HEK293 (cell line): ENCODE measurements around the gene DMRTA2.

ENCODE experiments used
- CTCF ChIA-PET: fragments of 350-600 bp; formaldehyde crosslinking; extraction: SDS; loops from one replicate; lab custom pipeline; 2021; ENCODE audit warnings: antibody characterized with exemption; lab: Yijun Ruan, JAX
- POLR2A ChIA-PET: fragments of 300-600 bp; formaldehyde crosslinking; extraction: SDS; loops from one replicate; lab custom pipeline; 2020; ENCODE audit warnings: antibody characterized with exemption, inconsistent platforms; lab: Yijun Ruan, JAX
- H3K27ac ChIP-seq: fragments of 200-500 bp; sonication (Bioruptor generic); 2 replicates; pipeline ENCODE4 v1.5.1; 2014; ENCODE audit warnings: low read depth, low read length, control low read depth, inconsistent platforms; ENCODE audit errors: extremely low read depth
- H3K36me3 ChIP-seq, 2 experiments: fragments of 200-500 bp in 1 of 2; sonication (Bioruptor generic) in 1 of 2; 1 replicate in 1 of 2; 2 replicates in 1 of 2; pipeline ENCODE4 v1.5.1; 2014 to 2017; ENCODE audit warnings: inconsistent platforms in 2 of 2, low read length in 2 of 2; ENCODE audit not compliant: control insufficient read depth in 2 of 2, insufficient read depth in 1 of 2
- H3K4me1 ChIP-seq: fragments of 200-500 bp; sonication (Bioruptor generic); 2 replicates; pipeline ENCODE4 v1.5.1; 2014; ENCODE audit warnings: mild to moderate bottlenecking, low read length, inconsistent platforms; ENCODE audit not compliant: control insufficient read depth, insufficient read depth
- H3K4me3 ChIP-seq: 2 replicates; pipeline ENCODE4 v1.5.1; 2011; ENCODE audit warnings: low read depth, mild to moderate bottlenecking, control low read depth, low read length, moderate library complexity
- H3K9me3 ChIP-seq: fragments of 200-500 bp; sonication (Bioruptor generic); 2 replicates; pipeline ENCODE4 v1.5.1; 2014; ENCODE audit warnings: low read depth, low read length, inconsistent platforms; ENCODE audit not compliant: control insufficient read depth, insufficient read depth
- BCL11B ChIP-seq: fragments of 450-650 bp; formaldehyde crosslinking; IDR thresholded peaks from 2 replicates; pipeline ENCODE4 v1.5.1; 2016; ENCODE audit warnings: low read depth, missing biosample characterization, missing genetic modification characterization
- GFI1B ChIP-seq: fragments of 450-650 bp; formaldehyde crosslinking; IDR thresholded peaks from 2 replicates; pipeline ENCODE4 v1.5.1; 2016; ENCODE audit warnings: missing biosample characterization, missing genetic modification characterization
- GLI4 ChIP-seq: fragments of 450-650 bp; formaldehyde crosslinking; IDR thresholded peaks from 2 replicates; pipeline ENCODE4 v1.5.1; 2016; ENCODE audit warnings: missing biosample characterization, missing genetic modification characterization
- HOXC10 ChIP-seq: sonication (generic); formaldehyde crosslinking; IDR thresholded peaks from 2 replicates; pipeline ENCODE4 v1.8.1; 2023; ENCODE audit warnings: mild to moderate bottlenecking, missing genetic modification reagents
- KLF8 ChIP-seq: fragments of 450-650 bp; formaldehyde crosslinking; IDR thresholded peaks from 2 replicates; pipeline ENCODE4 v1.5.1; 2016; ENCODE audit warnings: missing biosample characterization, missing genetic modification characterization
- MEIS1 ChIP-seq: sonication (generic); formaldehyde crosslinking; IDR thresholded peaks from 2 replicates; pipeline ENCODE4 v1.8.1; 2022; ENCODE audit warnings: missing genetic modification reagents, mild to moderate bottlenecking, borderline replicate concordance
- MYNN ChIP-seq: fragments of 450-650 bp; formaldehyde crosslinking; IDR thresholded peaks from 2 replicates; pipeline ENCODE4 v1.5.1; 2016; ENCODE audit warnings: missing biosample characterization, missing genetic modification characterization, borderline replicate concordance
- OSR2 ChIP-seq: fragments of 450-650 bp; formaldehyde crosslinking; IDR thresholded peaks from 2 replicates; pipeline ENCODE4 v1.5.1; 2016; ENCODE audit warnings: missing biosample characterization, missing genetic modification characterization
- SCRT1 ChIP-seq: fragments of 450-650 bp; formaldehyde crosslinking; IDR thresholded peaks from 2 replicates; pipeline ENCODE4 v1.5.1; 2016; ENCODE audit warnings: missing biosample characterization, missing genetic modification characterization, borderline replicate concordance
- SP3 ChIP-seq: fragments of 450-650 bp; formaldehyde crosslinking; IDR thresholded peaks from 2 replicates; pipeline ENCODE4 v1.5.1; 2016; ENCODE audit warnings: missing biosample characterization, missing genetic modification characterization
- ZBTB17 ChIP-seq: fragments of 450-650 bp; formaldehyde crosslinking; IDR thresholded peaks from 2 replicates; pipeline ENCODE4 v1.5.1; 2016; ENCODE audit warnings: missing biosample characterization, missing genetic modification characterization
- ZBTB49 ChIP-seq: fragments of 450-650 bp; formaldehyde crosslinking; IDR thresholded peaks from 2 replicates; pipeline ENCODE4 v1.5.1; 2016; ENCODE audit warnings: missing biosample characterization, missing genetic modification characterization, low read depth
- ZFP3 ChIP-seq: fragments of 450-650 bp; formaldehyde crosslinking; IDR thresholded peaks from 2 replicates; pipeline ENCODE4 v1.5.1; 2016; ENCODE audit warnings: low read depth, missing biosample characterization, missing genetic modification characterization
- ZFP41 ChIP-seq: fragments of 450-650 bp; formaldehyde crosslinking; IDR thresholded peaks from 2 replicates; pipeline ENCODE4 v1.5.1; 2016; ENCODE audit warnings: missing biosample characterization, missing genetic modification characterization, borderline replicate concordance
- ZFP69B ChIP-seq: fragments of 450-650 bp; formaldehyde crosslinking; IDR thresholded peaks from 2 replicates; pipeline ENCODE4 v1.5.1; 2016; ENCODE audit warnings: missing biosample characterization, missing genetic modification characterization
- ZNF10 ChIP-seq: fragments of 450-650 bp; formaldehyde crosslinking; IDR thresholded peaks from 2 replicates; pipeline ENCODE4 v1.5.1; 2017; ENCODE audit warnings: missing biosample characterization, missing genetic modification characterization
- ZNF26 ChIP-seq: fragments of 450-650 bp; formaldehyde crosslinking; IDR thresholded peaks from 2 replicates; pipeline ENCODE4 v1.5.1; 2016; ENCODE audit warnings: missing biosample characterization, missing genetic modification characterization
- ZNF354C ChIP-seq: fragments of 450-650 bp; formaldehyde crosslinking; IDR thresholded peaks from 2 replicates; pipeline ENCODE4 v1.5.1; 2016; ENCODE audit warnings: missing biosample characterization, missing genetic modification characterization, low read depth, borderline replicate concordance
- ZNF510 ChIP-seq: fragments of 450-650 bp; formaldehyde crosslinking; IDR thresholded peaks from 2 replicates; pipeline ENCODE4 v1.5.1; 2018; ENCODE audit warnings: mild to moderate bottlenecking, missing genetic modification characterization, missing biosample characterization; ENCODE audit not compliant: insufficient replicate concordance
- ZNF561 ChIP-seq: fragments of 450-650 bp; IDR thresholded peaks from 2 replicates; pipeline ENCODE4 v1.5.1; 2018; ENCODE audit warnings: missing biosample characterization, missing genetic modification characterization, borderline replicate concordance
- ZNF585B ChIP-seq: fragments of 450-650 bp; formaldehyde crosslinking; IDR thresholded peaks from 2 replicates; pipeline ENCODE4 v1.5.1; 2016; ENCODE audit warnings: missing biosample characterization, missing genetic modification characterization
- ZNF677 ChIP-seq: fragments of 450-650 bp; IDR thresholded peaks from 2 replicates; pipeline ENCODE4 v1.5.0; 2018; ENCODE audit warnings: missing biosample characterization, mild to moderate bottlenecking, missing genetic modification characterization, moderate library complexity
- ZNF747 ChIP-seq: fragments of 450-650 bp; formaldehyde crosslinking; IDR thresholded peaks from 2 replicates; pipeline ENCODE4 v1.5.1; 2016; ENCODE audit warnings: missing biosample characterization, missing genetic modification characterization
- ZNF785 ChIP-seq: fragments of 450-650 bp; formaldehyde crosslinking; IDR thresholded peaks from 2 replicates; pipeline ENCODE4 v1.5.1; 2016; ENCODE audit warnings: missing biosample characterization, missing genetic modification characterization
- ZNF791 ChIP-seq: fragments of 450-650 bp; formaldehyde crosslinking; IDR thresholded peaks from 2 replicates; pipeline ENCODE4 v1.5.1; 2016; ENCODE audit warnings: missing biosample characterization, missing genetic modification characterization
- ZNF830 ChIP-seq: fragments of 450-650 bp; IDR thresholded peaks from 2 replicates; pipeline ENCODE4 v1.5.0; 2018; ENCODE audit warnings: missing biosample characterization, missing genetic modification characterization, low read depth, mild to moderate bottlenecking, moderate library complexity
- ZXDB ChIP-seq: fragments of 450-650 bp; formaldehyde crosslinking; IDR thresholded peaks from 2 replicates; pipeline ENCODE4 v1.5.1; 2016; ENCODE audit warnings: missing biosample characterization, missing genetic modification characterization
- TF ChIP-seq, protein P1 (sequence below): fragments of 450-650 bp; formaldehyde crosslinking; IDR thresholded peaks from 2 replicates; pipeline ENCODE4 v1.5.1; 2016; ENCODE audit warnings: missing biosample characterization, missing genetic modification characterization
- TF ChIP-seq, protein P2 (sequence below): fragments of 450-650 bp; formaldehyde crosslinking; IDR thresholded peaks from 2 replicates; pipeline ENCODE4 v1.5.1; 2017; ENCODE audit warnings: missing biosample characterization, missing genetic modification characterization

The DMRTA2 gene

GRCh38 chr1:50420689-50421365, 2.4 kb downstream of the DMRTA2 start:
- Histone ChIP-seq H3K9me3 (no peaks in the 10 kb centered on the region), H3K4me3 (no peak overlapping the region)

GRCh38 chr1:50419907-50420677, 3.2 kb downstream of the DMRTA2 start:
- H3K9me3 ChIP-seq = no peaks in the 10 kb centered on the region
- H3K4me3 ChIP-seq = no peak overlapping the region
- TF ChIP-seq MYNN (tag by site-specific recombination) (no peak), SP3 (tag by site-specific recombination) (no peak), ZNF561 (no peak), GLI4 (tag by site-specific recombination) (no peak), OSR2 (tag by site-specific recombination) (no peak), ZNF26 (tag by site-specific recombination) (no peak), ZXDB (tag by site-specific recombination) (no peak), ZBTB17 (no peak), ZFP41 (tag by site-specific recombination) (no peak), MEIS1 (CRISPR knock-in tag) (no peak), GFI1B (no peak)
- TF ChIP-seq, protein P1, sequence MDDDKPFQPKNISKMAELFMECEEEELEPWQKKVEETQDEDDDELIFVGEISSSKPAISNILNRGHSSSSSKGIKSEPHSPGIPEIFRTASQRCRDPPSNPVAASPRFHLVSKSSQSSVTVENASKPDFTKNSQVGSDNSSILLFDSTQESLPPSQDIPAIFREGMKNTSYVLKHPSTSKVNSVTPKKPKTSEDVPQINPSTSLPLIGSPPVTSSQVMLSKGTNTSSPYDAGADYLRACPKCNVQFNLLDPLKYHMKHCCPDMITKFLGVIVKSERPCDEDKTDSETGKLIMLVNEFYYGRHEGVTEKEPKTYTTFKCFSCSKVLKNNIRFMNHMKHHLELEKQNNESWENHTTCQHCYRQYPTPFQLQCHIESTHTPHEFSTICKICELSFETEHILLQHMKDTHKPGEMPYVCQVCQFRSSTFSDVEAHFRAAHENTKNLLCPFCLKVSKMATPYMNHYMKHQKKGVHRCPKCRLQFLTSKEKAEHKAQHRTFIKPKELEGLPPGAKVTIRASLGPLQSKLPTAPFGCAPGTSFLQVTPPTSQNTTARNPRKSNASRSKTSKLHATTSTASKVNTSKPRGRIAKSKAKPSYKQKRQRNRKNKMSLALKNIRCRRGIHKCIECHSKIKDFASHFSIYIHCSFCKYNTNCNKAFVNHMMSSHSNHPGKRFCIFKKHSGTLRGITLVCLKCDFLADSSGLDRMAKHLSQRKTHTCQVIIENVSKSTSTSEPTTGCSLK (tag by site-specific recombination) = no peak
- ChIA-PET POLR2A (no interaction called here), CTCF (no interaction called here)
- H3K4me1 ChIP-seq = no peaks in the 10 kb centered on the region
- peaks cover 0 to 35% of the 10 kb centered on the region in 2 experiments; a peak in 1 of 3 replicates for H3K36me3 ChIP-seq
- H3K27ac ChIP-seq = no peak overlapping the region

More at GRCh38 chr1:50420689-50421365, 2.4 kb downstream of the DMRTA2 start:
- H3K27ac ChIP-seq = no peak overlapping the region
- TF ChIP-seq ZNF585B (tag by site-specific recombination) = no peak
- no peak for TF ChIP-seq ZNF510
- TF ChIP-seq SCRT1 = no peak
- TF ChIP-seq, protein P2, sequence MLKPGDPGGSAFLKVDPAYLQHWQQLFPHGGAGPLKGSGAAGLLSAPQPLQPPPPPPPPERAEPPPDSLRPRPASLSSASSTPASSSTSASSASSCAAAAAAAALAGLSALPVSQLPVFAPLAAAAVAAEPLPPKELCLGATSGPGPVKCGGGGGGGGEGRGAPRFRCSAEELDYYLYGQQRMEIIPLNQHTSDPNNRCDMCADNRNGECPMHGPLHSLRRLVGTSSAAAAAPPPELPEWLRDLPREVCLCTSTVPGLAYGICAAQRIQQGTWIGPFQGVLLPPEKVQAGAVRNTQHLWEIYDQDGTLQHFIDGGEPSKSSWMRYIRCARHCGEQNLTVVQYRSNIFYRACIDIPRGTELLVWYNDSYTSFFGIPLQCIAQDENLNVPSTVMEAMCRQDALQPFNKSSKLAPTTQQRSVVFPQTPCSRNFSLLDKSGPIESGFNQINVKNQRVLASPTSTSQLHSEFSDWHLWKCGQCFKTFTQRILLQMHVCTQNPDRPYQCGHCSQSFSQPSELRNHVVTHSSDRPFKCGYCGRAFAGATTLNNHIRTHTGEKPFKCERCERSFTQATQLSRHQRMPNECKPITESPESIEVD (tag by site-specific recombination) = no peak
- no peak for TF ChIP-seq ZFP69B (tag by site-specific recombination)
- no peak for TF ChIP-seq ZNF10 (tag by site-specific recombination)
- TF ChIP-seq ZNF354C (tag by site-specific recombination) = no peak
- TF ChIP-seq ZNF830 (tag by site-specific recombination) = no peak
- TF ChIP-seq ZNF785 = no peak
- no peak for TF ChIP-seq KLF8 (tag by site-specific recombination)
- no peak for TF ChIP-seq ZBTB49 (tag by site-specific recombination)
- no peak for TF ChIP-seq ZNF791 (tag by site-specific recombination)
- no peak for TF ChIP-seq BCL11B (tag by site-specific recombination)
- no peak for TF ChIP-seq ZNF747 (tag by site-specific recombination)
- TF ChIP-seq ZFP3 = no peak
- TF ChIP-seq ZNF677 = no peak
- TF ChIP-seq HOXC10 (CRISPR knock-in tag) = no peak
- H3K36me3 ChIP-seq = peaks cover 0 to 35% of the 10 kb centered on the region in 2 experiments; a peak in 1 of 3 replicates
- POLR2A ChIA-PET = no interaction called here
- no peaks in the 10 kb centered on the region for H3K4me1 ChIP-seq
- CTCF ChIA-PET = no interaction called here
